G401.6 (cell line): ENCODE results near the gene AARSD1.
"Not testable (repeated sequence)": the region's sequence is repeated elsewhere in the genome, so short reads cannot be mapped to it uniquely, and the experiment has no call there.

Experiments
- FAIRE-seq: peaks from 2 replicates; lab custom pipeline; 2012; peaks lifted over from hg19 to GRCh38; lab: Jason Lieb, UNC

The AARSD1 gene

GRCh38 chr17:42980274-42980765 is 16.1 kb upstream of the AARSD1 start, which contains the start of gene RUNDC1:
RUNDC1 (plus strand) TSS chr17:42980565; CDS start chr17:42980577, 12 bp downstream.
- no peak for FAIRE-seq

- no peak for FAIRE-seq
These were observed 15.4 kb upstream of the AARSD1 start, which contains the start of gene PTGES3L for GRCh38 chr17:42979511-42980273. PTGES3L (minus strand) TSS chr17:42980080; CDS start chr17:42980053, 27 bp downstream.

- FAIRE-seq = not testable (repeated sequence)
These were observed 11.4 kb upstream of the AARSD1 start for GRCh38 chr17:42975701-42976100.

GRCh38 chr17:42975265-42975664 is 11.0 kb upstream of the AARSD1 start:
- FAIRE-seq = no peak

- not testable (repeated sequence) for FAIRE-seq
These were observed 9.1 kb upstream of the AARSD1 start for GRCh38 chr17:42973323-42973722.

GRCh38 chr17:42971589-42971988 is 7.3 kb upstream of the AARSD1 start:
- no peak for FAIRE-seq

GRCh38 chr17:42969001-42969581 is 4.8 kb upstream of the AARSD1 start:
- FAIRE-seq = no peak

- FAIRE-seq = no peak
These were observed 3.7 kb upstream of the AARSD1 start for GRCh38 chr17:42967925-42968324.

GRCh38 chr17:42953669-42954068 is 10.6 kb downstream of the AARSD1 start:
- FAIRE-seq = no peak

GRCh38 chr17:42950044-42950783 is 14.0 kb downstream of the AARSD1 start:
- no peak for FAIRE-seq

- FAIRE-seq = no peak
These were observed 17.4 kb downstream of the AARSD1 start for GRCh38 chr17:42946812-42947211.

- FAIRE-seq = no peak
These were observed 20.0 kb downstream of the AARSD1 start for GRCh38 chr17:42944211-42944610.

GRCh38 chr17:42937712-42938596 is 26.3 kb downstream of the AARSD1 start:
- peak; percentile 84 for FAIRE-seq

- no peak for FAIRE-seq
These were observed 34.8 kb downstream of the AARSD1 start for GRCh38 chr17:42929497-42929844.

- FAIRE-seq = peak; percentile 92
These were observed 35.3 kb downstream of the AARSD1 start for GRCh38 chr17:42928714-42929496.

GRCh38 chr17:42924891-42925290 is 39.4 kb downstream of the AARSD1 start:
- no peak for FAIRE-seq

- FAIRE-seq = not testable (repeated sequence)
These were observed 40.8 kb downstream of the AARSD1 start for GRCh38 chr17:42923472-42923871.

GRCh38 chr17:42922294-42922693 is 42.0 kb downstream of the AARSD1 start:
- no peak for FAIRE-seq

- no peak for FAIRE-seq
These were observed 43.3 kb downstream of the AARSD1 start for GRCh38 chr17:42920922-42921321.

GRCh38 chr17:42920106-42920900 is 44.0 kb downstream of the AARSD1 start:
- FAIRE-seq = no peak
